GOT3 (cell line): ENCODE data around the gene LTO1.
A peak's percentile ranks its signal among the peaks of the same experiment; 100 is the strongest.

Experiments used
- DNase-seq: peaks from one replicate; lab custom pipeline; 2025; ENCODE audit warnings: mixed read lengths; lab: John Stamatoyannopoulos, UW

The LTO1 gene, protein sequence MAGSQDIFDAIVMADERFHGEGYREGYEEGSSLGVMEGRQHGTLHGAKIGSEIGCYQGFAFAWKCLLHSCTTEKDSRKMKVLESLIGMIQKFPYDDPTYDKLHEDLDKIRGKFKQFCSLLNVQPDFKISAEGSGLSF

DNA sequence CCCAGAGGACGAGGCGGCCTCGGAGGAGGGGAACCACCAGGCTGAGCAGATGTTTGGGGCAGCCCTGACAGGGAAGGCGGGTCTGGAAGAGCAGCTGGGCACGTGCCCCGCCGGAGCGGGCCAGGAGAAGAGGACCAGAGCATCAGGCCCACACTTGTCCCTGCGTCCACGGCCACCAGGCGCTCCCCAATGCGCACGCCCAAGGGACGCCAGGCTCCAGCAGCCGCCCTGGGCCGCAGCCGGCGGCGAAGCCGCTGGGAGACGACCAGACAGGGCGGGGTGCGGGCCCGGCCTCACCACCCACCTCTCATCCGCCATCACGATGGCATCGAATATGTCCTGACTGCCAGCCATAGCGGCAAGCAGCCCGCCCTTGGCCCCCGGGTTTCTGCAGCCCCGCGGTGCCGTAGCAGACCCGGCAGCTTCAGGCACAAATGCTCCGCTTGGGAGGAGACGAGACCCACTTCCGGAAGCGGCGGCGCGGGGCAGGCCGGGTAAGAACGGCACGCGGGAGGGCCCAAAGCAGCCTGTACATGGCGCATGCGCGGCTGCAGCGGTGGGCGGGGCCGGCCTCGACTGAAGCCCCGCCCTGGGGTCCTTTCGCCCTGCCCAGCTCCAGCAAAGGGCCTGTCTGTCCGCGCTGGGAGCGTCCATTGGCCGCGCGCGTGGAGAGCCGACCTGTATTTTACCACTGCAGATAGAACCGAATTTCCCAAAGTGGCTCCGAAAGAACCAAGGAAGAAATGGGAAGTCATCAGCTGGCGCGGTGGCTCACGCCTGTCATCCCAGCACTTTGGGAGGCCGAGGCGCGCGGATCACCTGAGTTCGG lies at the start of gene LTO1:
LTO1 (minus strand) TSS at position 468 of the 829 bp plus-strand sequence; CDS start at position 354, 114 bp downstream.
- peak; percentile 88 for DNase-seq

DNA sequence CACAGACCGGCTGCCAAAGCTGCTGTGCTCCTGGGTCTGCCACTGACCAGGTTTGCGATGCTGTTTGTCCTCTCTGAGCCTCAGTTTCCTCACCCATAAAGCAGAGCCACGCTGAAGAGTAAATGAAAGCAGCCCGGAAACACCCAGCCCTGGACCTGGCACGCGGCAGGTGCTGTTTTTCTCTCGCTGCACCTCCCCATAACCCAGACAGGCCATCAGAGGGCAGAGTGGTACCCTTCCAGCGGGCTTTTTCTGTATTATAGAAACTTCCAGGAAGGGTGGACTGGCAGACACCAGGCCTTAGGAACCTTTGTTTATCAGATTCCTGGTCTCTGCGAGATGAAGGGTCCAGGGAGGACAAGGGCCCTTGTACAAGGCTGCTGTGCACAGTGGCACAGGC lies 46.6 kb upstream of the LTO1 start:
- DNase-seq, result no peak

DNA sequence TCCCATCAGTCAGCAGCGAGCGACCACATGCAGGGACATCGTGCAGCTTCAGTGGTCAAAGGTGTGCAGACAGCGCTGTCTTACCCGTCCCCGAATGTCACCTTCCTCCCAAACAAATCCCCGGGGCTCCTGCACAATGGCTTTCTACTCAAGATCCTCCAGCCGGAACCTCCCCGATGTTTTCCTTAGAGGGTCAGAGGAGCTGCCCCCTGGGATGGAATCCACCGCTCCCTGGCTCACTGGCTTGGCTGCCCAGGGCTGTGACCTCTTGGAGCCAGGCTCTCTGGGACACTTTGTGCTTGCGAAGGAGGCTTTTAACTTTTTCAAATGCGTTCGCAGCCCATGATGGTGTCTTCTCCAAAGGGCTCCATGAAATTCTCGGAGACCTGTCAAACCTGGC lies 46.0 kb upstream of the LTO1 start:
- no peak for DNase-seq

DNA sequence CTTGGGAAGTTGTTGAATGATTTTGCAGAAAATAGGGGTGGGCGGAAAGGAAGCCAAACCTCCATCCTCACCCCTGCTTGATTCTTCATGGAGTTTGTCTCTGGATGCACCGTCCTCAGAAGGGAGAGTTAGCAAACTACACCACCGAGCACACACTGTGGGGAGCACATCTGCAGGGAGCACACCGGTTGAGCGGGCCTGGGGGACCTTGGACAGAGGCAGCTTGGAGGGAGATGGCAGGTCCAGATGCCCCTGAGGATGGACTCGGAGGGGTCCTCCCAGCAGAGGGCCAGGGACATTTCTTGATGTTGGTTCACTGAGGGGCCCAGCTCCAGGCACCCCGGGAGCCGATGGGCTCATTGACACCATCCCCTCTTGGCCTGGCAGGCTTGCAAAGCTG lies 43.8 kb upstream of the LTO1 start:
- DNase-seq, result no peak

DNA sequence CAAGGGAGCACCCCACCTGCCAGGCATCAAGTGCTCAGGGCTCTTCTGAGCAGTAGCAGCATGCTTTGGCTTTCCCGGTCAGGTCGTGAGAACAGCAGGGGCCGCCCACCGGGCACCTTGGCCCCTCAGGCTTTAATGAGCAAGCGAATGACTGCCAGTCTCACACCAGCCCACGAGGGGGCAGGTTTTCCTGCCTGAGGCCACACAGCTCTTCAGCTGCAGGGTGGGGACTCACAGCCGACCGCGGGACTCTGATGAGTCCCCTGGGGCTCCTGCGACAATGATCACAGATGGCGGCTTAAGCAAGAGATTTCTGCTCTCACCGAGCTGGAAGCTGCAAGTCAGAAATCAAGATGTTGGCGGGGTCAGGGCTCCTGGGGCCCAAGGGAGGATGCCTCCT lies 43.0 kb upstream of the LTO1 start:
- no peak for DNase-seq

DNA sequence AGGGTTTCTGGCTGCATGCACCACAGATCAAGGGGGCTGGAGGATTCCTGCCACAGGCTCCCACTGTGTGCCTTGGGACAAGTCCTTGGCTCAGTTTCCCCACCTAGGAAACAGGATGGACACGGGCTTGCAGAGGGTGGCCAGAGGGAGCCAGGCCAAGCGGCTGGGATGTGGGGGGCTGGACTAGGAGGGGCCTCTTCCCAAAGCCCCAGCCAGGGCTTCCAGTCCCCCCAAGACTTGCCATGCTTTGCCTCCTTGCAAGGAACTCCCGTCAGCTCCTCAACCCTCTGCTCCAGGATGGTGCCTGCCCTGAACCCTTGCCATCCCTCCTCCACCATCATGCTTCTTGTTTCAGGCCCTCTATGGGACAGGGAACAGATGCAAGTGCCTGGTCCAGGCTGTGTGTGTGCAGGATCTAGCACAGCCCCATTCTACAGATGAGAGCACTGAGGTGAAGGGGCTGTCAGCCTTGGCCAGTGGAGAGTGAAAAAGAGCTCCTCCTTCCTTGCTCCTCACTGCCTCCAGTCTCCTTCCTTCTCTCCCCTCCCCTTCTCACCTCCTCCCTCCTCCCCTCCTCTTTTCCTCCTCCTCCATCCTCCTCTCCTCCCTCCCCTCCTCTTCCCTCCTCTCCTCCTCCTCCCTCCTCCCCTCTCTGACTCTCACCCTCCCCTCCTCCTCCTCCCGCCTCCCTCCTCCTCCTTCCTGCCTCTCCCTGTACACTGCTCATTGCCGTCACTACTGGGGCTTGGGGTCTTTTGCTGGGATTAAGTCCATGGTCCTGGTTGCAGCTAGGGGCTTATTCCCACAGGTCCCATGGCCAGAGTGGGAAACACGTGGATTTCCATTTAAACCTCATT lies 42.0 kb upstream of the LTO1 start:
- no peak for DNase-seq

DNA sequence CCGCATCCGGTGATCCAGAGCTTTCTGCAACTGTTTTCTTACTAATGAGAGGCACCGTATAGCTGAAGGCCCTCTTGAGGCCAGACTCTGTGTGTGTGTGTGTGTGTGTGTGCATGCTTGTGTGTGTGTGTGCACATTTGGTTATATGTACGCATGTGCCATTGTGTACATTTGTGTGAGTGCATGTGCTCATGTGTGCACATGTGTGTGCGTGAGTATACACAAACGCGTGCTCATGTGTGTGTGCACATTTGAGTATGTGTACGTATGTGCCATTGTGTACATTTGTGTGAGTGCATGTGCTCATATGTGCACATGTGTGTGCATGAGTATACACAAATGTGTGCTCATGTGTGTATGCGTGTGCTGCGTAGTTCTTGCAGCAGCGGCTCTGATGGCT lies 40.9 kb upstream of the LTO1 start:
- DNase-seq, result no peak

DNA sequence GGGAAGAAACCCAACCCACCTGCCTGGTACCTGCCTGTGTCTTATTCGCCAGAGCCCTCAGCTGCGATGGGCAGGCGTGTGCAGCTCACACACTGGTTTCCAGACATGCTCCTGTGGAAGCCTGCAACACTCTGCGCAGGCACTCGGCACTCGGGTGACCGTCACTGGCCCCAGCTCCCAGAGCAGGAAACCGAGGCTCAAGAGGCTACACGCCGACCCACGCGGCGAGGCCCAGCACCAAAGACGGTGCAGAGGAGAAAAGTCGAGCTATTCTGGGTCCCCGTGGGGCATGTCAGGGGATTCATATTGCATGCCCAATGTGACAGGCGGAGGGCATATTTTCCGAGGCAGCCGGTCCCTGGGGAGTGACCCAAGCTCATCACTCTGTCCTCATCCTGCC lies 40.3 kb upstream of the LTO1 start:
- DNase-seq, result no peak

DNA sequence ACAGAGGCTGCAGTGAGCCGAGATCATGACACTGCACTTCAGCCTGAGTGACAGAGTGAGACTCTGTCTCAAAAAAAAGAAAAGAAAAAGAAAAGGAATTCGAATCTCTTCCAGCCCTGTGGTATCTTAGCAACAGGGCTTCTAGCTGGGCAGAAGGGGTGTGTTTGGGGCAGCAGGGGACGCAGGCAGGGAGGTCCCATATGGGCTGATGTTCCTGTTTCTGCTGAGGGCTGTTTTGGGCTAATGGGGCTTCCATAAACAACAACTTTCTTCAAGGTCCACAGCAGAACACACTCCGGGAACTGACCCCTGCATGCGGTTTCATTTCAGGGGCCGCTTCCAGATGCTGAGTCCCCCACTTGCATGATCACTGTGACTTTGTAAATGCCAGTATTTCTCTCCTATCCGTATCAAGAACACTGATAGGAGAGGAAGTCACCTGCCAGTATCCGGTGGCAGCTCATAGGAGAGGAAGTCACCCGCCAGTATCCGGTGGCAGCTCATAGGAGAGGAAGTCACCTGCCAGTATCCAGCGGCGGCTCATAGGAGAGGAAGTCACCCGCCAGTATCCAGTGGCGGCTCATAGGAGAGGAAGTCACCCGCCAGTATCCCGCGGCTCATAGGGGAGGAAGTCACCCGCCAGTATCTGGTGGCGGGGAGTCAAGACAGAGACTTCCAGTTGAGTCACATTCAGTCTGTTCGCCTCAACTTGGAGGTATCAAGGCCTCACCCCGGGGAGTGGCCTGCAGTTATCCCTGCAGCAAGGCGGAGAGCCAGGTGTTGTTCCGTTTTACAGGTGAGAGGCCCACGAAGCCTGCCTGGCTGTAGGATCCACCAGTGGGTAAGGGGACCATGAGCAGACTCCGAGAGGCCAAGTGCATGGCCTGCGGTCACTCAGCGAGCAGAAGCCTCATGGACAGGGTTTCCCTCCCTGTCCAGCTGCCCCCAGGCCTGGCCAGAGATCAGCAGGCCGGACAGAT lies 37.0 kb upstream of the LTO1 start:
- no peak for DNase-seq

DNA sequence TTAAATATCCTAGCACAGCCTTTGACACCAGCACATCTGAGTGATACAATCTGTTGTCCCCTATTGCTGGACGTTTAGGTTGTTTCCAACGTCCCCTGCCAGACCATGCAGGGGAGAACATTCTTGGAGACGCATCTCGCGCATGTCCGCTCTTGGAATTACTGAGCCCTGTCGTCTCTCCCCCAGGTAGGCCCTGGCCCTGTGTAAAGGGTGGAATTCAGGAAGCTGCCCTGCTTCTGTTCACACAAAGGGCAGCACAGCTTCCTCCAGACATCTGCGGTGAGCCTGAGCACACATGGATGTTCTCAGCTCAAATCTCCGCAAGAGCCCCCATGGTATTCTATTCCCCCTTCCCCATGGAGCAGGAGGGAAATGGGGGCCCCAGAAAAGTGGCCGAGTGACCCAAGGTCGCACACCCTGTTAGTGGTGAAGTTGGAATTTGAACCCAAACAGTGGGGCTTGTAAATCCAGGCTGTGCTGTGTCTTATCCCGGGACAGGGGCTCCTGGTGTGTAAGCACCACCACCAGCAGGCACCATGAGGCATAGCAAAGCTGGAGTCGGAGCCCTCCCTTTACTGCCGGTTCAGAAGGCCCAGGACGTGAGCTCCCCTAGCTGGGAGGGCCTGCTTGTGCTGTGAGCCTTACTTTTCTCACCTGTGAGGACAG lies 33.7 kb upstream of the LTO1 start:
- DNase-seq, result no peak

DNA sequence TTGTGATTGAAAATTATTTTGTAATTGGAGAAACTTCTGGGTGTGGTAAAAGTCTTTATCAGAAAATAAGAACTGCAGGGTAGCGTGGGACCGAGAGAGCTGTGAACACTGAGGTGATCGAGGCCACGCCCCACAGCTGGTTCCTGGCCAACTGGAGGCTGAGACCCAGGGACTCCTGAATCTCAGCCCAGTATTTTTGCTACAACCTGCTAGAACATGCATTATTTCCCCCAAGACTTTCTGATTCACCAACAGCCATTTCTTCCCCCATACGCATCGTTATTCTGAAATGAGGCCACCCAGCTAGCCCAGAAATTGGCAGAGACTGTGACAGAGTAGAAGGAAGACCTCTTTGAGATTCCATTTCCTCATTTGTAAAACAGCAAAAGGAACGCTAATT lies 32.0 kb upstream of the LTO1 start:
- DNase-seq, result no peak

DNA sequence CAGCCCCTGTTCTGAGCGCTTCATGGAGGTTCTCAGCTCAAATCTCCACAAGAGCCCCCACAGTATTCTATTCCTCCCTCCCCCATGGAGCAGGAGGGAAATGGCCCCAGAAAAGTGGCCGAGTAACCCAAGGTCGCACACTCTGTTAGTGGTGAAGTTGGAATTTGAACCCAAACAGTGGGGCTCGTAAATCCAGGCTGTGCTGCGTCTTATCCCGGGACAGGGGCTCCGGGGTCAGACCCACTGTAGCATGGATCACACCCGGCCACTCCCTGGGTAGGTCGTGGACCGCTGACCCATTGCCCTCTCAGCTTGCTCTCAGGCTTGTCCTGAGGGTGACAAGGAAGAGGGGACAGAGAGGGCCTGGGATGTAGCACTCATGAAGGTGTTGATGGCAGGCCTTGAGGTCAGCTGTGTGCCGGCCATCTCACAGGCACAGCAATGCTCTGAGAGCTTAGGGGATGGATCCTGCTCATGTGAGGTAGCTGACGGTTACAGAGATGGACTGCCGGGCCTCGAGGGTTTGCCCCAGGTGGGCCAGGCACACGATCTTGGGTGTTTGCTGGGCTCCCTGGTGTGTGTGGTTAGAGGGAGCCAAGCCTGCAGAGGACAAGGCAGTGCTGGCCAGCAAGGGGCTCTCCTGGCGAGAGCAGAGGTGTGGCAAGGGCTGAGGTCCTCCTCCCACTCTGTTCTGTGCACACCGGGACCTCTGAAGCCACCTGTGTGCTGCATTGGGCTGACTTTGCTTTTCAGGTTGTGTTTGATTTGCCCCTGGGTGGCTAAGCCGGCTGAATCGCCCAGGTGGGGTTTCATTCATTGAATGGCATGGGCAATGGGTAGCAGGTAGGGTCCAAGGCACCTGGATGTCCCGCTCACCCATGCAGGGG lies 31.0 kb upstream of the LTO1 start:
- no peak for DNase-seq

DNA sequence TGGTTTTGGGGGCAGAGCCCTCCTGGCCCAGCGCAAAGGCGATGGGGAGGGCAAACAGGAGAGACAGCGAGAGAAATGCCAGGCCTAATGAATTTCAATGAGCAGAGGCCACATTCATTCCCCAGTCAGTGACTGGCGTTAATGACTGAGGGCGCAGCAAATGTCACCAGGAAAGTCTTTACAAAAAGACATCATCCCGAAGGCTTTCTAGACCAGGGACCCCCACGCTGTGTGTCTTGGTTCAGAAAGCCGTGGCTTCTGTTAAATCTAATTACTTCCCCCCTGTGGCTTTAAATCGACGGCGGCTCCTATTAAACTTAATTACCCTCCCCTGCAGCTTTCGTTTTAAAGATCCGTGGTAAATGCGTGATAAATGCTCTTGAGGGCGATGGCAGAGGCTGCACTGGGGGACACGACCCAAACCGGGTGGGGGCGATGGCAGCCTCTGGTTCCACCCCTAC lies 30.2 kb upstream of the LTO1 start:
- DNase-seq, result no peak

DNA sequence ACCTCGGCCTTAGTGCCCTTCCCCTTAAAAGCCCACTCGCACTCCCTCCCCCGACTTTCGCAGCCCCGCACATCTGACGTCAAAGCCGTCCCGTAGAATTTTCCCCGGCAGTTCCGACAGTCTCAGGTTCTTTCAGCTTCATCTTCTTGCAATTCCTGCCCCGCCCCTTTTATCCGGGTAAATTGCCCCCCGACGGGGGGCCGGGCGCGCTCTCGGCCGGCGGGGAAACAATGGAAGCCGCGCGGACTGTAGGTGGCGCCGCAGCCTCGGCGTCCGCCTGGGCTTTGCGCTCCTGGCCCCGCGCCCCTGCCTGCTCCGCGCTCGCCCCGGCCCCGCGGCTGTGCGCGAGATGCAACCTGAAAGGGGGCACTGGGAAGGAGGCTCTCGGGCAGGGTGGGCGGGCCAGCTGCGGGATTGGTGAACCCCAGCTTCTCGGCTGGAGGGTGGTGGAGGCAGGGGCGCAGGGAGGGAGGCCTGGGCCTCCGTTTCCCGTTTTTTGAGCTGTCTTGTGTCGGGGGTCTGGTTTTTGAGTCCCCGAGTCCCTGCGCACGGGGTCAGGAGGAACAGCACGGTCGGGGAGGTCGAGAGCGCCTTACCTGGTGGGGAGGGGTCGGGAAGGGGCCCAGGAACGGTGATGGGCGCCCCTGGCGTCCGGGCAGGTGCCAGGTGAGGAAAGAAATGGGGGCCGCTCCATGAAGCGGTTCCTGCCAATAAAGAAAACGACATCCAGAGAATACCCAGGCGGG lies 29.5 kb upstream of the LTO1 start:
- DNase-seq, result no peak

DNA sequence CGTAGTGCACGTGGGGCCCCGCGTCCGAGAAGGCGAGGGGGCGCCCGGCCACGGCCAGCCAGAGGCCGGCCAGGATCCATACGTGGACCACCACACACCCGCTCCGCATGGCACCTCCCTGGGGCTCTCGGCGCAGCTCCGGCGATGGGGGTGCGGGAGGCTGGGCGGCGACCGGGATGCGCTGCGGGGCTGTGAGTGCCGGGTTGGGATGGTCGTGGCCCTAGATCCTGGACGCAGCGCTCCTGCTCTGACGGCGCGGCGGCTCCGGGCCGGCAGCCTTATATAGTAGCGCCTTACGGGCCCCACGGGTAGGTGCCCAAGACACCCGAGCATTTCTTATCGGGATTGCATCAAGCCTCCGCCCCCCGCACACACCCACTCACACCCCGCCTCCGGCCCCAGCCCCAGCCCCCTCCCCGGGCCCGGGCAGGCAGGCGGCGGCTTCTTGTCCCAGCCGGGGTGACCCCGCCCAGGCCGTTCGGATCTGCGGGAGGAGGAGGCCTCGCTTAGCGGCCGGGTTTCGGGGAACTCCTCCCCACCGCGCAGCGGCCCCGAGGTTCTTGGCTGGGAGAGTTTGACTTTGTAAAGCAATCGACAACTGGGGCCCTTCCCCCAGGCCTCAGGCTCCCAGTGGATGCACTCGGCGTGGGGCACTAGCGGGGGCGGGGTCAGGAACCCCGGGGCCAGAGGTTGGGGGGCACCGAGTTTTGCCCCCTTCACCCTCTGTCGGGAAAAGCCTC lies 28.8 kb upstream of the LTO1 start, which contains the start of gene FGF19:
FGF19 (minus strand) TSS at position 255 of the 740 bp plus-strand sequence; CDS start at position 109, 146 bp downstream.
- DNase-seq, result no peak

DNA sequence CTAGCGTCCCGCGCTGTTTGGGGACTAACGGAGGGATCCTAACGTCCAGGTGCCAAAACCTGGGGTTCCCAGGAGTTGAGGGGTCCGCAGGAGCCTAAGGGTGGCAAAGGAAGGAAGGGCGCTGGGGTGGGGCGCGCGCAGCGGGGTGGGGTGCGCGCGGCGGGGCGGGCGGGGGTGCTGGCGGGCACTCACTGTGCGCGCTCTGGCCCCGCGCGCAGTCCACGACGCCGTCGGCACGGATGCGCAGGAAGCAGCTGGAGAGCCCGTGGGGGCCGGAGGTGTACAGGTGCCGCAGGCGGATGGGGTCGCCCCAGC lies 28.3 kb upstream of the LTO1 start:
- DNase-seq, result no peak

DNA sequence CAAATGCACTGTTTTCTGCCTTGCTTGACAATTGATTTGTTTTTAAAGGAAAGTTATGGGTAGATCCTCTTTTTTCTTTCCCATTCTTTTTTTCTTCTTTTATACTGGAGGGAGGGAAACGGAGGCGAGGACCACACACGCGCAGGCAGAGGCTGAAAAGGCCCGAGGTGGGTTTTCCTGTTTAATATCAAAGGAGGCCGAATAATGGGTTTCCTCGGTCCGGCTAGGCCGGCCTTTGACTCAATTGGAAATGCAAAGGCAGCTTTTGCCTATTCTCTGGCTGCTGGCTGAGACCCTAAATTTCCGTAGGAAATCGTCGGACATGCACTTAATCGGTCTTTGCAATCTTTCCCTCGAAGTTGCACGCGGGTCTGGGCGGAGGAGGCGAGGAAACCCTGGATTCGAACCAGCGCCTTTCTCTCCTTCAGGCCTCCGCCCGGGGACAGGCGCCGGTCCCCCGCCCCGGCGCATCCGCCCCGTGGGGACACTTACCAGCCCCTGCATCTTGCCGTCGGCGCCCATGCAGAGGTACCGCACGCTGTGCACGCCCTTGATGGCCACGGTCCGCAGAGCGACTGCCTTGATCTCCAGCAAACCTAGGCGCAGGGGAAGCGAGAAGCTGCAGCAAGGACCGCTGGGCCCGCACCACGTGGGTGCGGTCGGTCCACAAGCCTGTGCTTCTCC lies 27.8 kb upstream of the LTO1 start:
- DNase-seq, result no peak

DNA sequence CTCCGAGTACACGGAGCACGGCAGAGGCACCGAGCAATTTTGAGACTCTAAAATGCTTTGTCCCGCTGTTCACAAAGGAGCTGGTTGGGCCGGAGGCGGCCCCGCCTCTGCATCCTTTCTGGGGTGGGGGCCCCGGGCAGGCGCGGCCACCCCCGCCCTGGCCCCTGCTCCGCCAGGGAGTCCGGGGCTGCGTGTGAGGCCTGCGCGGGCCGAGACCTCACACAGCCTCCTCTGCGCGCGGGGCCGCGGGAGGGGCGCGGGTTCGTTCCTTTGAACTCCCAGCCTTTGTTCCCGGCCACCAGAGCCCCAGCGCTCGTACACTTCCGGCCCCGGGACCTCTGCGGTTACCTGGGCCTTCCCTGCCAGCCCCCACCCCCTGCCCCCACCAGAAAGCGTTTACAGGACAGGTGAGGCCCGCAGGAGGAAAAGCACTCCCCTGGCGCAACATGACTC lies 27.1 kb upstream of the LTO1 start:
- no peak for DNase-seq
